ENCODE measurements around the gene UTRN.

The UTRN gene

GRCh38 chr6:144283646-144284477, 1.3 kb upstream of the UTRN start:
- peak overlapping the region; percentile 87 for H3K4me3 ChIP-seq (ENCODE audit: low read depth, low read length)

GRCh38 chr6:144284478-144284782, 705 bp upstream of the UTRN start:
- H3K4me3 ChIP-seq (ENCODE audit: low read depth, low read length) = peak overlapping the region; percentile 87

GRCh38 chr6:144285548-144285797, 338 bp downstream of the UTRN start:
- peak overlapping the region; percentile 87 for H3K4me3 ChIP-seq (ENCODE audit: low read depth, low read length)

- H3K4me3 ChIP-seq (ENCODE audit: low read depth, low read length) = peak overlapping the region; percentile 87
These were observed 815 bp downstream of the UTRN start for GRCh38 chr6:144285798-144286502.

GRCh38 chr6:144286503-144287393, 1.6 kb downstream of the UTRN start:
- H3K4me3 ChIP-seq (ENCODE audit: low read depth, low read length) = peak overlapping the region; percentile 87

GRCh38 chr6:144289006-144289405, 3.9 kb downstream of the UTRN start:
- H3K4me3 ChIP-seq (ENCODE audit: low read depth, low read length) = no peak overlapping the region

GRCh38 chr6:144292372-144292771, 7.2 kb downstream of the UTRN start:
- no peak overlapping the region for H3K4me3 ChIP-seq (ENCODE audit: low read depth, low read length)

GRCh38 chr6:144294016-144294415, 8.9 kb downstream of the UTRN start:
- no peak overlapping the region for H3K4me3 ChIP-seq (ENCODE audit: low read depth, low read length)

- no peak overlapping the region for H3K4me3 ChIP-seq (ENCODE audit: low read depth, low read length)
These were observed 10.1 kb downstream of the UTRN start for GRCh38 chr6:144295211-144295610.

- no peak overlapping the region for H3K4me3 ChIP-seq (ENCODE audit: low read depth, low read length)
These were observed 11.0 kb downstream of the UTRN start for GRCh38 chr6:144295981-144296767.

GRCh38 chr6:144296973-144297372, 11.8 kb downstream of the UTRN start:
- no peak overlapping the region for H3K4me3 ChIP-seq (ENCODE audit: low read depth, low read length)

GRCh38 chr6:144297511-144298100, 12.5 kb downstream of the UTRN start:
- no peak overlapping the region for H3K4me3 ChIP-seq (ENCODE audit: low read depth, low read length)

- no peak overlapping the region for H3K4me3 ChIP-seq (ENCODE audit: low read depth, low read length)
These were observed 13.1 kb downstream of the UTRN start for GRCh38 chr6:144298194-144298593.

GRCh38 chr6:144298916-144299315, 13.8 kb downstream of the UTRN start:
- H3K4me3 ChIP-seq (ENCODE audit: low read depth, low read length) = no peak overlapping the region

GRCh38 chr6:144302701-144303372, 17.7 kb downstream of the UTRN start:
- no peak overlapping the region for H3K4me3 ChIP-seq (ENCODE audit: low read depth, low read length)

- H3K4me3 ChIP-seq (ENCODE audit: low read depth, low read length) = no peak overlapping the region
These were observed 19.2 kb downstream of the UTRN start for GRCh38 chr6:144304223-144304848.

GRCh38 chr6:144305567-144305966, 20.4 kb downstream of the UTRN start:
- no peak overlapping the region for H3K4me3 ChIP-seq (ENCODE audit: low read depth, low read length)

- H3K4me3 ChIP-seq (ENCODE audit: low read depth, low read length) = no peak overlapping the region
These were observed 20.9 kb downstream of the UTRN start for GRCh38 chr6:144305985-144306384.

GRCh38 chr6:144307880-144308279, 22.7 kb downstream of the UTRN start:
- H3K4me3 ChIP-seq (ENCODE audit: low read depth, low read length) = no peak overlapping the region

- H3K4me3 ChIP-seq (ENCODE audit: low read depth, low read length) = no peak overlapping the region
These were observed 25.6 kb downstream of the UTRN start for GRCh38 chr6:144310765-144311164.

All from iPS-11a (cell line).